Activated gamma-delta T cell treated with anti-CD3 and anti-CD28 coated beads, Interleukin-2, amount 50 U/mL, for 16 hours (primary cell): ENCODE data around the gene MAP2K6.
A peak's percentile ranks its signal among the peaks of the same experiment; 100 is the strongest.

ENCODE experiments used
- DNase-seq: peaks from one replicate; pipeline ENCODE4 v3.0.0-alpha.2; 2020; ENCODE audit warnings: low read depth

The MAP2K6 gene

DNA sequence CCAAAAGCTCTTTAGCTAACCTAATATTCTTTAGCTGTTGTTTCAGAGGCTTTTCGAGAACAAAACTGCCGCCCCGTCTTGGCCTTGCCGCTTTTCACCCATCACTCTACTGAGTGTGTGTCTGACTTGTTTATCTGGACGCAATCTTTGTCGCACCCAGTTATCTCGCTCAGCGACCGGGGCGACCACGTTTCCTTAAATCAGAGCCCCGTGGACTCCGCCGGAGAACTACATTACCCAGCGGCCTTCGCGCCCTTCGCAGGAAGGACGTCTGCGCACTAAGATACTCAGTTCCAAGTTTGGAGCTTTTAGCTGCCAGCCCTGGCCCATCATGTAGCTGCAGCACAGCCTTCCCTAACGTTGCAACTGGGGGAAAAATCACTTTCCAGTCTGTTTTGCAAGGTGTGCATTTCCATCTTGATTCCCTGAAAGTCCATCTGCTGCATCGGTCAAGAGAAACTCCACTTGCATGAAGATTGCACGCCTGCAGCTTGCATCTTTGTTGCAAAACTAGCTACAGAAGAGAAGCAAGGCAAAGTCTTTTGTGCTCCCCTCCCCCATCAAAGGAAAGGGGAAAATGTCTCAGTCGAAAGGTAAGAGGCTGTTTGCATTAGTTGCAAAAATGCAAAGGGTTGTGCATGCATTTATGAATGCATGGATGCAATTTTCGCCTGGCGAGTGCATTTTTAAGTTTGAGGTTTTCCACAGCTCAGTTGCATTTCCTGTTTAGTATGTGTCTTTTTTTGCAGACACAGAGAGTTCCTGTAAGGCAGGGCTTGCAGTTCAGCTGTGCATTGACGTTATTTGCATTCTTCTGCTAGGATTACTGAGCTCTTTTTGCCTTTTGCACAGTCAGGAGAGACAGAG, at the start of gene MAP2K6:
Gene MAP2K6 (plus strand): TSS at position 290 of the 867 bp plus-strand sequence. CDS start 288 bp downstream, at position 578.
- peak; percentile 64 for DNase-seq

GRCh38 chr17:69367298-69367697, 47.2 kb upstream of the MAP2K6 start:
- no peak for DNase-seq

- no peak for DNase-seq
Observed at GRCh38 chr17:69373069-69373468, 41.4 kb upstream of the MAP2K6 start.

DNA sequence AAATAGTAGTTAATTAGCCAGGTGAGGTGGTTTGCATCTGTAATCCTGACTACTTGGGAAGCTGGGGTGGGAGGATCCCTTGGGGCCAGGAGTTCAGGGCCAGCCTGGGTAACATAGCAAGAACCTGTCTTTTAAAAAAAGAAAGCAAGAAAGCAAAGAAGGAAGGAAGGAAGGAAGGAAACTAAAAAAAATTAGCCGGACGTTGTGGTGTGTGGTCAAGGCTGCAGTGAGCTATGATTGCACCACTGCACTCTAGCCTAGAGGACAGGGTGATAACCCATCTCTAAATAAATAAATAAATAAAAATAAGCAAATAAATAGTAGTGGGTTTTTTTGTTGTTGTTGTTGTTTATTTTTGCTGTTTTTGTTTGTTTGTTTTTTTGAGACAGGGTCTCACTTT, 39.3 kb upstream of the MAP2K6 start:
- DNase-seq: no peak

GRCh38 chr17:69388822-69389442, 25.6 kb upstream of the MAP2K6 start:
- no peak for DNase-seq

DNA sequence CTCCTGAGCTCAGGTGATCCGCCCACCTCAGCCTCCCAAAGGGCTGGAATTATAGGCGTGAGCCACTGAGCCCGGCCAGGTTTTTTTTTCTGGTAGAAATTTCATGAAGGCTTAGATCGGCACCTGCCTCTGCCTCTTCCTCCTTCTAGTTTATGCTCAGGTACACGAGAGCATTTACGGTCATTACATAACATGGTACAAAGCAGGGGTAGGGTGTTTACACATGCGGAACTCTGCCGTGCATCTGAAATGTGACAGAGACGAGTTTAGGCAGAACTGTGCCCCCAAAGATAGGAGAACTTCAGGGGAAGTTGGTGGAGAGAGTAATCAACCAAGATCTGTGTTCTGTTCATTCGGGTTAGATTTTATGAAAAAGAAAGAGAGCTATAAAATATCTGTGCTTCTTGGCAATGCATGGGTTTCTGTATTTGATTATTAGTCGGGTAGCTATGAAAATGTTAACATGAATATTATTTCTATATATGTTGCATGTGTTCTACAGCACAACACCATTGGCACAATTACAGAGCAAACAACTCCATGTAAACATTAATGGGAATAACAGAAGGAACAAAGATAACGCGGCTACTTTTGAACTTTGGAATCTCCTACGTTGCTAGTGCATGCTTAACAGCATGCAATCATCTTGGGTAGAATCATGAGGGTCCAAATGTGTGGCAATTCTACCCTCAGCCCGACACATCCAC, 23.5 kb upstream of the MAP2K6 start:
- DNase-seq: no peak

- no peak for DNase-seq
Observed at GRCh38 chr17:69401251-69401650, 13.2 kb upstream of the MAP2K6 start.

DNA sequence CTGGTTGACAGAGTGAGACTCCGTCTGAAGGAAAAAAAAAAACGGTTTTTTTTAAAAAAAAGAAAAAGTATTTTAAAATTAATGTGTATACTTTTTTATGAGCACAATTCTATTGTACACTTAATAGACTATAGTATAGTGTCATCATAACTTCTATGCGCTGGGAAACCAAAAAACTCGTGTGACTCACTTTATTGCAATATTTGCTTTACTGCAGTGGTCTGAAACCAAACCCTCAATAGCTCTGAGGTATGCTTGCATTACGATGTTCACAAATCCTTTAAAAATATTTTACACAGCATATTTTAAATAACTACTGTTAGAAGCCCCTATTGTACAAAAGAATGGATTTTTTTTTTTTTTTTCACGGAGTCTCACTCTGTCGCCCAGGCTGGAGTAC, 12.4 kb upstream of the MAP2K6 start:
- no peak for DNase-seq

- no peak for DNase-seq
Observed at GRCh38 chr17:69404399-69404798, 10.1 kb upstream of the MAP2K6 start.

DNA sequence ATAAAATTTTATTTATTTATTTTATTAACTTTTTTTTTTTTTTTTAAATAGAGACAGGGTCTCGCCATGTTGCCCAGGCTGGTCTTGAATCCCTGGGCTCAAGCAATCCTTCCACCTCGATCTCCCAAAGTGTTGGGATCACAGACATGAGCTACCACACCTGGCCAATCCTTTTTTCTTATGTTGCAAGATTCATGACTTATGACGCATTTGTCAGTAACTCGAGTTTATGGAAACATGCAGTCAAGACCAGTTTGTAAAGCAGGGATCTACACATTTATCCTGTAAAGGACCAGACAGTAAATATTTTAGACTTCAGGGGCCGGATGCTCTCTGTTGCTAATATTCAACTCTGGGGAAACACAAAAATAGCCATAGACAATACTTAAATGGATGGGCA, 9.4 kb upstream of the MAP2K6 start:
- DNase-seq: no peak

- DNase-seq: no peak
Observed at GRCh38 chr17:69406941-69407340, 7.6 kb upstream of the MAP2K6 start.

GRCh38 chr17:69407759-69408158, 6.7 kb upstream of the MAP2K6 start:
- no peak for DNase-seq

DNA sequence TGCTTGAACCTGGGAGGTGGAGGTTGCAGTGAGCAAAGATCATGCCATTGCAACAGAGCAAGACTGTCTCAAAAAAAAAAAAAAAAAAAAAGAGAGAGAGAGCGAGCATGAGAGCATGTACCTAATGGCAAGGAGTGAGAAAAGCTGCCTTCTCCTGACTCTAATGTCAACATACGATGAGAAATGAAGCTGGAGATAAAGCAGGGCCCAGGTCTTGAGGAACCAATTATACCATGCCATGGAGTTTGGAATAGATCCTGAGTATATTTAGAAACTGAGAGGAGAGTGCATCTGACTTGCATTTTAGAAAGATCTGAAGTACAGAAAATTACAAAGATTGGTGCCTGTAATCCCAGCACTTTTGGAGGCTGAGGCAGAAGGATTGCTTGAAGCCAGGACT, 3.8 kb upstream of the MAP2K6 start:
- DNase-seq: no peak

GRCh38 chr17:69411766-69412165, 2.7 kb upstream of the MAP2K6 start:
- no peak for DNase-seq

DNA sequence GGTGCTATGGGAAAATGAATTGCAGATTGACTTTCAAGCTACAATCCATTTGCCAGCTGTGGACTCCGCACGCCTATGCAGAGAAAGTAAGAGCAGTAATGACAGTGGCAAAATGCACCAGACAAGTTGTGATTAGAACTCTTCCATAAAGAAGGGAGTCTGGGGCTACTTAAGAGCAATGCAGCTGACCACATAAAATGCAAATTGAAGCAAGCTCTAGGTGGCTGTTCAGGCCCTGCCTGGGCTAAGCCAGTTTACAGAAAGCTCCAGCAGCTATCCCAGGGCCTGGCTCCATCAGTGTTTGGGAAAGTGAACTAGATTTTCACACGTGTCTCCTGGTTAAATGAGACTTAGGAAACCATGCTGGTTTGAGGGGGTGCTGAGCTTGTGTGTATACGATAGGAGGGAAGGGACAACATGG, 2.2 kb upstream of the MAP2K6 start:
- no peak for DNase-seq

DNA sequence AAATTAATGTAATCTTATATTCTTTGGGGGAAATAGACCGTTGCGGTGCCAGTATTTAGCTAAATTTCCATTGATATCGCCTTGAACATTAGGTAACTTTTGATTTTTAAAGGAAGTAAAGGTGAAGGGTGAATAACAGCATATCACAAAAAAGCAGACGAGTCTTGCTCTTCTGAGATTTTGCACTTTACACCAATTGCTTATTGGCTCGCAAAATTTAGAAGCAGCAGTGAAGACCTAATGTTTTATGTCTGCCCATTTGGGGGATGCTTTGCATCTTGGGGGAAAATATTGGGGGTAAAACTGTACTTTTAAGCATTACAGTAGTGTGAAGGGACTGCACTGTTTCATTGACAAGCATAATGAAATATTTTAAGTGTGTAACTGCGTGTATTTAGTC, 934 bp downstream of the MAP2K6 start:
- DNase-seq: no peak

- DNase-seq: no peak
Observed at GRCh38 chr17:69417545-69418483, 3.3 kb downstream of the MAP2K6 start.

DNA sequence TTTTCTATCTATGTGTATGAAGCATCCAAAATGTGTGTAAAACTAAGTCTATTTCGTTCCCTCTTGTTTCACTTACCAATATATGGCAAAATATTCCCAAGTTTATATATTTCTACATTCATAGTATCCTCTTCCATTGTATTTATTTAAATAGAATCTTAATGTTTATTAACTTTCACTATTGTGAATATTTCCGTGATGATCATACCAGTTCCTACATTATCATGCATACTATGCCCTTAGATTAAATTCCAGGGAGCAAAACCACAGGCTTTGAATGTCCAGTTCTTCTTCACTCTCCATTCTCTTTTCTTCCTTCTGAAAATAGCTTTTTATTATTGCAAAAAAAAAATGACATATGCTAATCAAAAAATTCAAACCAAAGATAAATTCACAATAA, 4.0 kb downstream of the MAP2K6 start:
- no peak for DNase-seq

- DNase-seq: no peak
Observed at GRCh38 chr17:69423450-69423849, 9.0 kb downstream of the MAP2K6 start.

GRCh38 chr17:69424287-69425041, 10.0 kb downstream of the MAP2K6 start:
- DNase-seq: no peak

GRCh38 chr17:69425978-69426377, 11.5 kb downstream of the MAP2K6 start:
- no peak for DNase-seq
